ENCODE data around the gene CDHR3. TPM values are rescaled to one million over a fixed set of nuclear protein-coding genes. Genes with fewer than 3 reads are reported as not detected.

The CDHR3 gene
- total and polyA plus RNA-seq, 2 donors (not counting 3 experiments of a cell fraction or from before 2014, with no cell fraction given) = 0.46 to 2.3 TPM

DNA sequence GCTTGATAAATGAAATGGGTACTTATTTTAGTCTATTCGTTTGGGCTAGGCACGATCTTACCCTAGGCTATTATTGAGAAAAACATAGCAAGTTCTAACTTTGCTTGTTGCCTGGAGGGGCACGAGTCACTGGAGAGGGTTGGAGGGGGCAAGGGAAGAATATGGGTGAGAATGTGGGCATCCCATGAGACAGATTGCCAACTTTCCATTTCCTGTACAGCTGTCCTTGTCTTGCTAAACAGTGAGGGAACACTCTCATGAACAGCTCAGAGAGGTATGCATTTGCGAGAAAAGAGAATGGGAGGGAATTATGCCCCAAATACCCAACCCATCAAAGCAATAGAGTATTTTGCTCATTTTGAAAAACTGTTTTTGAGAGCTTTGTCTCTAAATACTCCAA, 9.2 kb downstream of the CDHR3 start:
- H3K4me2 ChIP-seq (ENCODE audit: insufficient read depth, low read length) = no peak overlapping the region
- H2AFZ ChIP-seq (ENCODE audit: low read depth, low read length) = no peak overlapping the region
- ChIA-PET CTCF (interaction anchor here (1.0 to 1.1 kb wide), 2 partner anchors 207 to 212 kb away, joined by 3 to 6 read pairs; no protein-coding TSS in a partner anchor), POLR2A (no interaction called here)
- no peak overlapping the region for H3K4me3 ChIP-seq (replicated peaks in 1 of 3; ENCODE audit: insufficient read depth in 1 of 3, low read depth in 1 of 3, low read length in 3 of 3)
- DNase-seq (ENCODE audit: low read depth, low spot score) (no peak), FAIRE-seq (no peak)
- no peaks in the 10 kb centered on the region for H3K36me3 ChIP-seq (ENCODE audit: control insufficient read depth in 2 of 2, extremely low read depth in 1 of 2, insufficient read depth in 2 of 2, low read length in 2 of 2)
- H3K4me1 ChIP-seq (ENCODE audit: control insufficient read depth, extremely low read depth, insufficient read depth, low read length) = no peaks in the 10 kb centered on the region
- H3K27ac ChIP-seq (ENCODE audit: insufficient read depth, low read depth, low read length) = no peak overlapping the region
- no peaks in the 10 kb centered on the region for H3K9me1 ChIP-seq (replicated peaks; ENCODE audit: control insufficient read depth, extremely low read depth, insufficient read depth, low read length)
- intact Hi-C loops (cut with micrococcal nuclease) = no loop called here
- H3K79me2 ChIP-seq (ENCODE audit: control insufficient read depth, insufficient read depth, low read length) = no peaks in the 10 kb centered on the region
- H3K27me3 ChIP-seq (ENCODE audit: control insufficient read depth in 2 of 2, insufficient read depth in 2 of 2, low read length in 2 of 2) = peaks cover 7% of the 10 kb centered on the region in 2 experiments
- TF ChIP-seq GATA2 (IDR thresholded peaks at IDR 0.05; ENCODE audit: insufficient read depth, insufficient read length, low read depth, low read length) (no peak), EZH2 (IDR thresholded peaks at IDR 0.05; ENCODE audit: borderline replicate concordance, low read depth, low read length, severe bottlenecking) (no peak), JUN (IDR thresholded peaks at IDR 0.05; ENCODE audit: borderline replicate concordance, insufficient read depth, insufficient read length, low read depth) (no peak), POLR2AphosphoS5 (IDR thresholded peaks at IDR 0.05; ENCODE audit: insufficient read depth, low read depth, low read length) (no peak), FOS (IDR thresholded peaks at IDR 0.05; ENCODE audit: borderline replicate concordance, insufficient read depth, low read length) (no peak), MYC (IDR thresholded peaks at IDR 0.05; ENCODE audit: low read depth, low read length) (no peak), POLR2A (IDR thresholded peaks at IDR 0.05; ENCODE audit: low read depth, low read length) (no peak)
- TF ChIP-seq, protein P1, sequence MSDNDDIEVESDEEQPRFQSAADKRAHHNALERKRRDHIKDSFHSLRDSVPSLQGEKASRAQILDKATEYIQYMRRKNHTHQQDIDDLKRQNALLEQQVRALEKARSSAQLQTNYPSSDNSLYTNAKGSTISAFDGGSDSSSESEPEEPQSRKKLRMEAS (IDR thresholded peaks at IDR 0.05; ENCODE audit: insufficient read depth, insufficient read length) = no peak
- TF ChIP-seq, protein P2, sequence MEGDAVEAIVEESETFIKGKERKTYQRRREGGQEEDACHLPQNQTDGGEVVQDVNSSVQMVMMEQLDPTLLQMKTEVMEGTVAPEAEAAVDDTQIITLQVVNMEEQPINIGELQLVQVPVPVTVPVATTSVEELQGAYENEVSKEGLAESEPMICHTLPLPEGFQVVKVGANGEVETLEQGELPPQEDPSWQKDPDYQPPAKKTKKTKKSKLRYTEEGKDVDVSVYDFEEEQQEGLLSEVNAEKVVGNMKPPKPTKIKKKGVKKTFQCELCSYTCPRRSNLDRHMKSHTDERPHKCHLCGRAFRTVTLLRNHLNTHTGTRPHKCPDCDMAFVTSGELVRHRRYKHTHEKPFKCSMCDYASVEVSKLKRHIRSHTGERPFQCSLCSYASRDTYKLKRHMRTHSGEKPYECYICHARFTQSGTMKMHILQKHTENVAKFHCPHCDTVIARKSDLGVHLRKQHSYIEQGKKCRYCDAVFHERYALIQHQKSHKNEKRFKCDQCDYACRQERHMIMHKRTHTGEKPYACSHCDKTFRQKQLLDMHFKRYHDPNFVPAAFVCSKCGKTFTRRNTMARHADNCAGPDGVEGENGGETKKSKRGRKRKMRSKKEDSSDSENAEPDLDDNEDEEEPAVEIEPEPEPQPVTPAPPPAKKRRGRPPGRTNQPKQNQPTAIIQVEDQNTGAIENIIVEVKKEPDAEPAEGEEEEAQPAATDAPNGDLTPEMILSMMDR (IDR thresholded peaks at IDR 0.05; ENCODE audit: extremely low read depth in 1 of 2, insufficient read depth in 1 of 2, low read depth in 1 of 2, low read length in 2 of 2) = no peak
- no peak overlapping the region for H3K9ac ChIP-seq (replicated peaks; ENCODE audit: extremely low read depth, insufficient read depth, low read length)
- no peaks in the 10 kb centered on the region for H4K20me1 ChIP-seq (replicated peaks; ENCODE audit: control insufficient read depth, extremely low read depth, insufficient read depth, low read length)
- dilution Hi-C loops (cut with MboI; ENCODE audit: extremely low pct_ligation_motif_present, low sequenced_read_pairs) = no loop called here
- no peaks in the 10 kb centered on the region for H3K9me3 ChIP-seq (replicated peaks; ENCODE audit: control insufficient read depth, insufficient read depth, low read length)
- BruUV-seq (replicated peaks) = no TSS peak

Data from endothelial cell of umbilical vein (primary cell).